GM21619 (cell line): ENCODE measurements around the gene SP140.
A peak's percentile ranks its signal among the peaks of the same experiment; 100 is the strongest.
"Not testable (repeated sequence)": the region's sequence is repeated elsewhere in the genome, so short reads cannot be mapped to it uniquely, and the experiment has no call there.

Source experiments
- ATAC-seq: cut with Tn5 transposase; IDR thresholded peaks from one replicate; pipeline ENCODE4 v1.9.1; 2021; ENCODE audit not compliant: unreplicated experiment

The SP140 gene

GRCh38 chr2:230282936-230283335 is 57.4 kb downstream of the SP140 start:
- ATAC-seq: no peak

- no peak for ATAC-seq
Measured at GRCh38 chr2:230286048-230286447, 60.5 kb downstream of the SP140 start.

DNA sequence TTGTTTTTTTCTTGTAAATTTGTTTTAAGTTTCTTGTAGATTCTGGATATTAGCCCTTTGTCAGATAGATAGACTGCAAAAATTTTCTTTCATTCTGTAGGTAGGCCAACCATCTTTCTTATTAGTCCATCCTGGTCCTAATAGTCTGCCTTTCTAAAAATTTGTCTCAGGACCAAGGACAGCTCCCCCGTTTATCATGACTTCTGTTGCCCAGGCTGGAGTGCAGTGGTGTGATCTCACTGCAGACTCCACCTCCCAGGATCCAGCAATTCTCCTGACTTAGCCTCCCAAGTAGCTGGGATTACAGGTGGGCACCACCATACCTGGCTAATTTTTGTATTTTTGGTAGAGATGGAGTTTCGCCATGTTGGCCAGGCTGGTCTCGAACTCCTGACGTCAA is 63.8 kb downstream of the SP140 start:
- not testable (repeated sequence) for ATAC-seq

DNA sequence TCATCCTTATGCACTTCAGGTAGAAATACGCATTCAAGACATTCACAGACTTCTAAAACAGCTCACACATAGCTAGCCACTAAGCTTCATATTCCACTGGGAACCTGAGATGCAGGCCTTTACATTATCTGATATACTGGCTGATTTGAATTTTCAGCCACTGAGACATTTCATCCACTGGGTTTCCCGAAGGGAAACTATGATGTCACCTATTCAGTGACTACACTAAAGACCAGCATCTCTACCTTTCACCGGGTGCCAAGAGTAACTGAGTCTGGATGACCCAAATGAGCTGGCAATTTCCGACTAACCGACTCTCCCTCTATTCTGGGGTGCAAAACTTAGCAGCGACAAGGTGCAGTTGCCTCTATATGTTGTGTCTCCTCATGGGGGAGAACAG is 69.7 kb downstream of the SP140 start:
- no peak for ATAC-seq

GRCh38 chr2:230296917-230297316 is 71.4 kb downstream of the SP140 start:
- ATAC-seq: no peak

DNA sequence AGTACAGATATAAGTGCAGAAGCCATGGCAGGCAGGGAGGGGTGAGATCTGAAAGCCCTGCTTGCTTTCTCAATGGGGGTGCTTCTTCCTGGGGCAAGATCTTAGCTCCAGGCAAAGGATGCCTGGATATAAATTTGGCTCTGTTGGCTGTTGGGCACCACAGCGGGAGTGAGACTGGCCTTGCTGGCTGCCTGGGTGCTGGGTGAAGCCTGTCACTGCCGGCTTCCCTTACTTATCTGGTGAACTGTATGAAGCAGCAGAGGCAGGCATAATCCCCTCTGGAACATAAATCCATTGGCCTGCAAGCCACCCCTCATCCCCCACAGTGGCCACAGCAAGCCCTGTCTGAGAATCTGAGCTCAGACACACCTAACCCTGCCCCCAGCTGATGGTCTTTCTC is 74.1 kb downstream of the SP140 start:
- ATAC-seq: no peak

- ATAC-seq: no peak
Measured at GRCh38 chr2:230305416-230306275, 80.1 kb downstream of the SP140 start.

GRCh38 chr2:230306474-230306873 is 80.9 kb downstream of the SP140 start:
- ATAC-seq: no peak

- ATAC-seq: no peak
Measured at GRCh38 chr2:230307485-230307884, 81.9 kb downstream of the SP140 start.

DNA sequence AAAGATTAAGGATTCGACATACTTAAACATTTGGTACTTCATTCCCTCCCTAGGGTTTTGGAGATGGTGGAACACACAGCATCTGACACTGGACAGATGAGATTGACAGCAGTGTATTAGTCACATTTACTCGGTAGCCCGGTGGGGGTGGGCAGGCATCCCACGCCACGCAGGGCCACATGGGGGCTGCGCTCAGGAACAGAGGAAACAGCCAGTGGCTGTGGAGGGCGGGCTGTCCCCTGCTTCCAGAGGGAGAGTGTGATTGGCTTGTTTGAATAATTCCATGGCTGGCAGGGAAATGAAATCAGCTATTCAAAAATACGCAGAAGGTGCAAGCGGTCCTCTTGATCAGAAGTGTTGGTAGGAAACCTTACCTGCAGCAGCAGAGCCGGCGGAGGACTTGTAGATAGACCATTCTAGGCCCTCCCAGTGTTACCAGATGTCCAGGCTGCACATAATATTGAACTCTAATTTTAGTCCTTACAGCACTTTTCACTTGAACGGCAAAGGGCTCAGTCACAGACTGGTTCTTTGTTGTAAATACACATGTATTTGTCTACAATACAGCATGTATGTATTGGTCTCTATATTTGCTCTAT is 83.0 kb downstream of the SP140 start:
- no peak for ATAC-seq

GRCh38 chr2:230310792-230311191 is 85.3 kb downstream of the SP140 start:
- ATAC-seq: not testable (repeated sequence)

DNA sequence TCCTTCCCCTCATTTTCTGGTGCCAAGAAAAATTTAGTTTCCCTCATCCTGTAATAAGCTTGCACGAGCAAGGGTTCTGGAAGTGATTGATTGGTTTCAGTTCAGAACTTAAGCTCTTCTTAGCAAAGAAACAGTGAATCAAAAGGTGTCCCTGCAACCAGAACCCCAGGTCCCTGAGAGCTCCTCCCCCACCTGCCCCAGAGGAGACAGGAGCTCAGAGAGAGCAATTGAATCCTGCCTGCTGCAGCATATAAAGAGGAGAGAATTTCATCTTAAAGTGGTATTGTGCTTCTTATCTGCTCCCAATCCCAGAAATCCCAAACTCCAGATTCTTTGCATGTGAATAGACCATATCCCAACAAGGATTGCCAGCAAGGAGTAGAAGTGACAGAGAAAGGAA is 86.1 kb downstream of the SP140 start:
- ATAC-seq: not testable (repeated sequence)

DNA sequence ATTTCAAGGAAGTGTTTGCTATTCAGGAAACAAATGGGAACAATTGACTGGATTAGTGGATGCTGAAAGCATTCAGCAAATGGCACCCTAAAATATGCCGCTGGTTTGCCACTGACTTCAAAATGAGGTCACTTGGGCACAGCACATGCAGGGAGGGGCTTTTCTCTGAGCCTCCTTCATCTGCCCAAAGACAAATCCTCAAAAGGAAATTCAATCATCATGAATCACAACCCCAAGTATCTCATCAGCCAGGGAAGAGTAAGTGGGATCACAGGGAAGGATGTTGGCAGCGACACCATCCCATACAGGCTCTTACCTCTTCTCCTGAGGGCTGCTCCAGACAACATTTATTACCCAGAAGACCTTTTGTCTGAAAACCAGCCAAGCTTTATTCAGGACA is 87.1 kb downstream of the SP140 start:
- no peak for ATAC-seq

DNA sequence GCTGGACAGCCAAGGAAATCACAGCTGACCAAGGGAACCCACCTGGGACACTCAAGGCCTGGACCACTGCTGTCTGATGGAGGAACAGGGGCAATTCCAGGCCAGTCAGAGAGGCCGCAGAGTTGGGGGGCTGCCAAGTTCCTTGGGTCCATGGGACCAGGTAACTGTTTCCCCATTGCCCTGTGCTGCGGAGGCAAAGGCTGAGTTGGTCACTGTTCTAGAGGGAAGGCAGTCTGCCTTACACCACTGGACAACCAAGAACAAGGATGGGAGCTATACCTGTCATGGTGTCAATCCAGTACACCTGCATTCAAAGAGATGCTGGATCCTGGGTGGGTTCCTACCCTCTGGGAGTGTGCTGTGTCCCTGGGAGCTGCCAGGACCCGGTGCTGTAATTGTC is 91.8 kb downstream of the SP140 start:
- ATAC-seq: no peak

DNA sequence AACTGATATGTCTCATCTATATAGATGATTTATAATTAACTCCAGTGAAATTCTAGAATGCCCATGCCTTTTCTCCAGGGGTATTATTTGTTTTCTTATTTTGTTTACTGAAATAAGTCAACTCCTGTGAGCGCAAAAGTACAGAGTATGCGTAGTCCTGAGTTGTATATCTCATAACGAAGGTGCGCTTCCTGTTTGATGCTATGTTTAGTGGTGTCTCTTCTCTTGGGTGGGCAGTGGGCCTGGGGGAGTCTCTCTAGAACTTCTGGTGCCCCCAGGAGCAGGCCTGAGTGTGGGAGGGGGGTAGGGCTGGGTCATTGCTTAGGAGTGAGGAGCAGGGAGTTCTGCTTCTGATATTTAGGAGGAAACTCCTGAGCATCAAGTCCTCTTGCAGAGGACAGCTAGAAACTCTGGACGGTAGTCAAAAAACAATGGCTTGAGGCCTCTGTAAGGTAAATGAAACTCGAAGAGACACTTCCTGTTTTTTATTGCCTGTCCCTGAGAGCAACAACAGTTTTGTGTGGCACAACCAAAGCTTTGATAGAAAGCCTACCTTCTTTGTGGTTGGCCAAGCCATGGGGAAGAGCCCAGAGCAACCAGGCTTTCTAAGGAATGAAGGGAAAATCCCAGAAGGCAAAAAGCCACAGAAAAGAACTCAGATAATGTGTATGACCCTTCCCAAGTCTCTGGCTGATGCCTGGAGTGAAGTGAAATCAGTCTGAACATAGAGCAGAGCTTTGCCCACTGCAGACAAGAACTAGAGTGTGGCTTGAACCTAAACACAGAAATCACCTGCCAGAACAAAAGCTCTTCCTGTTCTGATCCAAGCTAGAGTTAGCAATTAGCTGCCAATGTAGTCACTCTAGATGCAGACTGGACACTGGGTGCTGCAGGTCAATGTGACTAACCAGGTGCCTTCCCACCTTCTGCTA is 92.9 kb downstream of the SP140 start:
- ATAC-seq: peak; percentile 7

- ATAC-seq: peak; percentile 84
Measured at GRCh38 chr2:230319211-230319862, 93.8 kb downstream of the SP140 start.

DNA sequence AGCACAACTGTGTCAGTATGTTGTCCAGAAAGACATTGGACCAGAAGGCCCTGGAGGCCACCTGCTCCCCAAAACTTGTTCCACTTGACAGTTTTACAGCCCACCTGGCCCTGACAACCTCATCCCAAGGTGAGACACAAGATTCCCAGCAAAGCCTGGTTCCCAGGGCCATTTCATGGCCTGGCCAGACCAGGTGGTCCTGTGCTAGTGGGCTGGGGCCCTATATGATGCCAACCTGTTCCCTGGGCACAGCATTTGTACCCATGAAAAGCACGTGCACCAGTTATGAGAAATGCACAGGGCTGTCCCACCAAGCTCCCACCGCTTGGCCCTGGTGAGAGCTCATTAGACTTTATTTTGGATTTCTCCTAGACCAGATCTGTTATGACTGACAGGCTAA is 95.5 kb downstream of the SP140 start:
- ATAC-seq: no peak

DNA sequence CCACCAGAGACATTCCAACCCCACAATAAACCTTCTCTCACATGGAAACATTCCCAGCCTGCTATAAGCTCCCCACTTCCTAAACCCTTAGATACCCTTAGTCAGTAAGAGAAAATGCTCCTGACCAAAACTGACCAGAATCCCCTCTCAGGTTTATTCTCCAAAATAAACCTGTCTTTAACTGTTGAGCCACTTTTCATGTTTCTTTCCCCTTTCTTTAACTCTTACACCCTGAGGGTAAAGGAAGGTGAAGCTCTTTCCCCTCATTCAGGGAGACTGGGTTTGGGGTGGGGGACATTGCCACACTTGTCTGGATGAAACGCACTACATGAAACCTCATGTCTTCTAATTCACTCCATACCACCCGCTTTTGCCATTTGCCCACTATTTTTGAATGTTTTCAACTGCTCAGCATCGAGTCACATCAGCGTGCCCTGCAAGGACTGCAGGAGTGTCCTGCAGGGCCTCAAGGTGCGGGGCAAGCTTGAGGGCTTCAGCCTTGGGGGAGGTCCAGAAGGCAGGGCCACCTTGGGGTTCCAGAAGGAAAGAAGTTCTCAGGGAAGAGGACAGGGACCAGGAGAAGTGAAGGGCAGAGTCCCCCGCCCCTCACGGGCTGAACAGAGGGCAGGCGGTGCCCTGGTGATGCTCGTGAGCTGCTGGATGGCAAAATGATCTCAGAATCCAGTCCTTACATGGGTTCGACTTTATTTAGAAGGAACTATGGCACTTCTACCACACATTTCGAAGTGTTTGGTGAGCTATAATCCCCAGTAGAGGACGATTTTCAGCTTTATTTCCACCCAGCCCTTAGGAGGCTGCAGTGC is 97.2 kb downstream of the SP140 start:
- no peak for ATAC-seq

GRCh38 chr2:230323385-230324106 is 98.0 kb downstream of the SP140 start:
- ATAC-seq: no peak
